ENCODE data around the gene ATP8B2.
"Not testable (repeated sequence)": the region's sequence is repeated elsewhere in the genome, so short reads cannot be mapped to it uniquely, and the experiment has no call there.

Gene ATP8B2

GRCh38 chr1:154316704-154317103 is 8.6 kb upstream of the ATP8B2 start:
- no peak for TF ChIP-seq CTCF (IDR thresholded peaks at IDR 0.05; ENCODE audit: unreplicated experiment in 3 of 3)
- Mint-ChIP-seq H3K9me3 (peaks cover 11% of the 10 kb centered on the region), H3K27ac (no peak overlapping the region), H3K36me3 (ENCODE audit: low read depth) (no peaks in the 10 kb centered on the region), H3K4me3 (no peak overlapping the region), H3K4me1 (no peaks in the 10 kb centered on the region), H3K27me3 (ENCODE audit: low read depth) (peaks cover 12% of the 10 kb centered on the region)

DNA sequence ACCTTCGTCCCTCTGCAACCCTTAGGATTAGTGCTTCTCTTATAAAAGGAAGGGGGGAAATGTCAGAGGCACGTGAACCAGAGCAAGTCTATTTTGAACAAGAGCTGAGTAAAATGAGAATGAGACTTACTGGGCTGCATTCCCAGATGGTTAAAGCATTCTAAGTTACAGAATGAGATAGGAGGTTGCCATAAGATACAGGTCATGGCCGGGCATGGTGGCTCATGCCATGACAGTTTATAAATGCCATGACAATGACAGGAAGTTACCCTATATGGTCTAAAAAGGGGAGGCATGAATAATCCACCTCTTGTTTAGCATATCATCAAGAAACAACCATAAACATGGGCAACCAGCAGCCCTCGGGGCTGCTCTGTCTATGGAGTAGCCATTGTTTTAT is 6.9 kb upstream of the ATP8B2 start:
- peaks cover 11% of the 10 kb centered on the region for H3K9me3 Mint-ChIP-seq
- peaks cover 18% of the 10 kb centered on the region for H3K27me3 Mint-ChIP-seq (ENCODE audit: low read depth)
- no peak overlapping the region for H3K27ac Mint-ChIP-seq
- no peaks in the 10 kb centered on the region for H3K4me1 Mint-ChIP-seq
- H3K36me3 Mint-ChIP-seq (ENCODE audit: low read depth): no peaks in the 10 kb centered on the region
- no peak for TF ChIP-seq CTCF (IDR thresholded peaks at IDR 0.05; ENCODE audit: unreplicated experiment in 3 of 3)
- no peak overlapping the region for H3K4me3 Mint-ChIP-seq

GRCh38 chr1:154320882-154321608 is 4.3 kb upstream of the ATP8B2 start, which contains the start of gene AQP10:
TSS of gene AQP10 (plus strand) at chr1:154321093. CDS start at chr1:154321156, 63 bp downstream.
- no peak within 1 kb of the TSS for H3K27ac Mint-ChIP-seq
- H3K36me3 Mint-ChIP-seq (ENCODE audit: low read depth): no peaks in the 10 kb centered on the region
- peaks cover 26% of the 10 kb centered on the region for H3K27me3 Mint-ChIP-seq (ENCODE audit: low read depth)
- H3K4me1 Mint-ChIP-seq: peaks cover 3% of the 10 kb centered on the region
- no peak for TF ChIP-seq CTCF (IDR thresholded peaks at IDR 0.05; ENCODE audit: unreplicated experiment in 3 of 3)
- no peak within 1 kb of the TSS for H3K4me3 Mint-ChIP-seq
- peaks cover 11% of the 10 kb centered on the region for H3K9me3 Mint-ChIP-seq

- H3K27ac Mint-ChIP-seq; H3K36me3 Mint-ChIP-seq (ENCODE audit: low read depth); H3K4me1 Mint-ChIP-seq; H3K4me3 Mint-ChIP-seq: not testable (repeated sequence)
- Mint-ChIP-seq H3K9me3 (peaks cover 11% of the 10 kb centered on the region), H3K27me3 (ENCODE audit: low read depth) (peaks cover 26% of the 10 kb centered on the region)
Measured at GRCh38 chr1:154321609-154321934, 3.8 kb upstream of the ATP8B2 start.

DNA sequence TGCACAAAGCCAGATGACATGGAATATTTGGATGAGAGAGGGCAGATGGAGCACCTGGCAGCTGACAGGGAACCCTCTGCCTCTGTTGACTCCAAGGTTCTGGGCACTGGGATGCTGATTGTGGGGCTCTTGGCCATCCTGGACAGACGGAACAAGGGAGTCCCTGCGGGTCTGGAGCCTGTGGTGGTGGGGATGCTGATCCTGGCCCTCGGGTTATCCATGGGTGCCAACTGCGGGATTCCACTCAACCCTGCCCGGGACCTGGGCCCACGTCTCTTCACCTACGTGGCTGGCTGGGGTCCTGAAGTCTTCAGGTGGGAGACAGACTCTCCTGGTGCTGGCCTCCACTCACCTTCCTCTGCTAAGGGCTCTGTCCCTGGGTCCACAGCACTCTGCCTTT is 1.8 kb upstream of the ATP8B2 start:
- H3K4me1 Mint-ChIP-seq: peaks cover 24% of the 10 kb centered on the region
- no peaks in the 10 kb centered on the region for H3K36me3 Mint-ChIP-seq (ENCODE audit: low read depth)
- H3K4me3 Mint-ChIP-seq: peak overlapping the region; percentile 15 to 93 (median 23)
- peaks cover 21% of the 10 kb centered on the region for H3K27me3 Mint-ChIP-seq (ENCODE audit: low read depth)
- H3K27ac Mint-ChIP-seq: no peak overlapping the region
- no peak for TF ChIP-seq CTCF (IDR thresholded peaks at IDR 0.05; ENCODE audit: unreplicated experiment in 3 of 3)
- H3K9me3 Mint-ChIP-seq: no peaks in the 10 kb centered on the region

DNA sequence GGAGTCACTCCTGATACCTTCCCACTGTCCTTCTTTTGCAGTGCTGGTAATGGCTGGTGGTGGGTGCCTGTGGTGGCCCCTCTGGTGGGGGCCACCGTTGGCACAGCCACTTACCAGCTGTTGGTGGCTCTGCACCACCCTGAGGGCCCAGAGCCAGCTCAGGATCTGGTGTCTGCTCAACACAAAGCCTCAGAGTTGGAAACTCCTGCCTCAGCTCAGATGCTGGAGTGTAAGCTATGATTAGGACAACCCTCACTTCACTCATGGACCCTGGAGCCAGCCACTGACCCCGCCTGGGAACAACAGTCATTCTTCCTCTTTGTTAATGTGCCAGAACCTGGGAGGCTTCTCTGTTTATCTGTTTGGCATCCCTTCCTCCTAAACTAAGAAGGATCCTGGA is 1.1 kb upstream of the ATP8B2 start:
- Mint-ChIP-seq H3K9me3 (no peaks in the 10 kb centered on the region), H3K4me3 (peak overlapping the region; percentile 93 to 99 (median 98)), H3K36me3 (ENCODE audit: low read depth) (no peaks in the 10 kb centered on the region), H3K27me3 (ENCODE audit: low read depth) (peaks cover 21% of the 10 kb centered on the region), H3K27ac (no peak overlapping the region), H3K4me1 (peaks cover 28% of the 10 kb centered on the region)
- no peak for TF ChIP-seq CTCF (IDR thresholded peaks at IDR 0.05; ENCODE audit: unreplicated experiment in 3 of 3)

Measured in nephron (organoid).